ENCODE data around the gene WNT9A.
"Not testable (repeated sequence)": the region's sequence is repeated elsewhere in the genome, so short reads cannot be mapped to it uniquely, and the experiment has no call there.

Gene WNT9A, protein sequence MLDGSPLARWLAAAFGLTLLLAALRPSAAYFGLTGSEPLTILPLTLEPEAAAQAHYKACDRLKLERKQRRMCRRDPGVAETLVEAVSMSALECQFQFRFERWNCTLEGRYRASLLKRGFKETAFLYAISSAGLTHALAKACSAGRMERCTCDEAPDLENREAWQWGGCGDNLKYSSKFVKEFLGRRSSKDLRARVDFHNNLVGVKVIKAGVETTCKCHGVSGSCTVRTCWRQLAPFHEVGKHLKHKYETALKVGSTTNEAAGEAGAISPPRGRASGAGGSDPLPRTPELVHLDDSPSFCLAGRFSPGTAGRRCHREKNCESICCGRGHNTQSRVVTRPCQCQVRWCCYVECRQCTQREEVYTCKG

DNA sequence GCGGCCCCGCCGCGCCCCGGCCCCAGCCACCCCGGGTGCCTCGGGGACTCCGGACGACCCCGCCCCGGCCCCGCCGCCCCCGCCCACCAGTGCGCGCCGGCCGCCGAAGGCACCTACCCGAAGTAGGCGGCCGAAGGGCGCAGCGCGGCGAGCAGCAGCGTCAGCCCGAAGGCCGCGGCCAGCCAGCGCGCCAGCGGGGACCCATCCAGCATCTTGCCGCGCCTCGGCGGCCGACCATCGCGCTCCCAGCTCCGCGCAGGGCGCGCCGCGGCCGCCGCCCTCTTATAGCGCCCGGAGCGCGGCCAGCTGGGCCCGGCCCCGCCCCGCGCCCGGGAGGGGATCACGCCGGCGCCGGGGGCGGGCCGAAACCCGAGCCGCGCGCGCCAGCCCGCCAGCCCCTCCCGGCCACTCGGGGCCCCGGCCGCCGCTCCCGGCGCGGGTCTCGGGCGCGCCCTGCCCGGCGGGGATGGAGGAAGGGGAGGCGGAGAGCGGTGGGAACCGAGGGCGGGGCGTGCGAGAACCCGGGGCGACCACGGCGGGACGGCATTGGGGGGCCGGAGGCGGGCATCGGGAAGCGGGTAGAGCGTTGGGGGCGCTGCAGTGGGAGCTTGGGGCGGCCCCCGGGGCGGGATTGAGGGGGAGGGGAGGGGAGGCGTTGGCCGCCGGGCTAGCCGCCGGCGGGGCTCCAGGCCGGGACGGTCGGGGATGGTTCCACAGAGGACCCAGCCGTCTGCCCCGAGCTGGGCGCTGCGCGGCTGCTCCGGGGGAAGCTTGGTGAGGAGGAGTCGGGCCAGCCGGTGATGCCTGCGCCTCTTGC lies at the start of gene WNT9A:
Gene WNT9A, minus strand, starts transcription at position 257 of the 817 bp plus-strand sequence. Its CDS starts 45 bp downstream, at position 212.
- no peak for DNase-seq (ENCODE audit: low read depth)

DNA sequence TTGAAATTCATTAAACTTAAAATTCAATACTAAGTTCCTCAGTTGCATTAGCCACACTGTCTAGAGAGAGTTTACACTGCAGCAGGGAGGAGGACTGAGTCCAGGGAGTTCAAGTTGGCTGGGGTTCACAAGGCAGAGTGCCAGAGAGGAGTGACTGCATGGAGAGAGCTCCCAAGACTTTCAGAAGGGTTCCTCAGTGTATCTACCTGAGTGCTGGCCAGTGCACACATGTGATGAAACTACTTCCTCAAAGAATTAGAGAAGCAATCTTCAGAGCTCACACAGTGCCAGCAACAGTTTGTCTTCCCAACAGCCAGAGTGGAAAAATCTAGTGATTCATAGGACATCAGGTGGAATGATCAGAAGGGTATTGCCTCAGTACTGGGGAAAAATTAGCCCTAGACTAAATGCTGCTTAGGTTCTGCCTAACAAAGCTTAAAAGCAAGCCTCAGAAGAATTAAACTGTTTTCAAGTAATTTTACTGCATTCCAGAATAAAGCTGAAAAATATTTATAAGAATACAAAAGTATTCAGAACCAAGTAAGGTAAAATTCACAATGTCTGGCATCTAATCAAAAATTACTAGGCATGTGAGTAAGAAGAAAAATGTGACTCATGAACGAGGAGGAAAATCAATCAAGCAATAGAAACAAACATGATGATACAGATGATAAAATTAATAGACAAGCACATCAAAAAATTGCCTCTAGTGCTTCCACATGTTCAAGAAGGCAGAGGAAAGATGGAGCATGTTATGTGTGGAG lies 48.6 kb upstream of the WNT9A start:
- DNase-seq (ENCODE audit: low read depth) = no peak

DNA sequence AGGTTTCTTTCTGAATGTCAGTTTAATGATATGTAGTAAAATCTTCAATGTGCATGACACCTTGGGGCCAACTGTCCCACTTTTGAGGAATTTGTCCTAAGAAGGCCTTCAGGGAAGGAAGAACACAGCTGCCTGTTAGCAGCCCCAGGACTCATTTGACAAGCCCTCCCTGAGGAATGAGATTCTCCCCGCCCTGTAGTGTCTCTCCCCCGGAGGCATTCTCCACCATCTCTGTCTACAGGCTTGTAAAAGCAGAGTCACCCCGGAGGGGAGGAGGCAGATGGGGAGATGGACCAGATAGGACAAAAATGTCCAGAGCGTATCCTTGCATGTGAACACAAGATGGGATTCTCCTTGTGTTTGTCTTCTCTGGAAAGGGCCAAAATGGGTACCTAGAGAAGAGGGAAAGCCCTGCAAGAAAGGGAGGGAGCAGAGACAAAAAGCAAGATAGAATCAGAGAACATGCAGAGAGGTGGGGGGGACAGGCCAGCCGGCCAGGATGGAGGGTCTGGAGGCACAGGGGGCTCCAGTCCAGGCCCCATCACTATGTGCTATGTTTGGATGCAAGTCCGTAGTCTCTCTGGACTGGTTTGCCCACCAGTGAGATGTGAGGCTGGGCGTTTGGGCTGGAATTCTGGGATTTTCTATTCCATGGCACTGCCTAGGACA lies 47.0 kb upstream of the WNT9A start:
- no peak for DNase-seq (ENCODE audit: low read depth)

DNA sequence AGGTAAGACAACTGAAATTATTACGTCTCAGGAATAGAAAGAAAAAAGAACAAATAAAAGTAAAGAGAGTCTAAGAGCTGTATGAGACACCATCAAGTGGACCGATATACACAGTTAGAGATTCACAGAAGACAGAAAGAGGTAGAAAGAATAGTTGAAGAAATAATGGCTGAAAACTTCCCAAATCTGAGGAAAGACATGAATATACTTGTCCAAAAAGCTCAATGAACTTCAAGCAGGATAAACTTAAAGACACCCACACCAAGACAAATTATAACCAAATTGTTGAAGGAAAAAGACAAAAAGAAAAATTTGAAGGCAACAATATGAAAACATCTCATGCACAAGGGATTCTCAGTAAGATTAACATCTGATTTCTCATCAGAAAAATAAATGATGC lies 39.4 kb upstream of the WNT9A start:
- DNase-seq (ENCODE audit: low read depth) = no peak

DNA sequence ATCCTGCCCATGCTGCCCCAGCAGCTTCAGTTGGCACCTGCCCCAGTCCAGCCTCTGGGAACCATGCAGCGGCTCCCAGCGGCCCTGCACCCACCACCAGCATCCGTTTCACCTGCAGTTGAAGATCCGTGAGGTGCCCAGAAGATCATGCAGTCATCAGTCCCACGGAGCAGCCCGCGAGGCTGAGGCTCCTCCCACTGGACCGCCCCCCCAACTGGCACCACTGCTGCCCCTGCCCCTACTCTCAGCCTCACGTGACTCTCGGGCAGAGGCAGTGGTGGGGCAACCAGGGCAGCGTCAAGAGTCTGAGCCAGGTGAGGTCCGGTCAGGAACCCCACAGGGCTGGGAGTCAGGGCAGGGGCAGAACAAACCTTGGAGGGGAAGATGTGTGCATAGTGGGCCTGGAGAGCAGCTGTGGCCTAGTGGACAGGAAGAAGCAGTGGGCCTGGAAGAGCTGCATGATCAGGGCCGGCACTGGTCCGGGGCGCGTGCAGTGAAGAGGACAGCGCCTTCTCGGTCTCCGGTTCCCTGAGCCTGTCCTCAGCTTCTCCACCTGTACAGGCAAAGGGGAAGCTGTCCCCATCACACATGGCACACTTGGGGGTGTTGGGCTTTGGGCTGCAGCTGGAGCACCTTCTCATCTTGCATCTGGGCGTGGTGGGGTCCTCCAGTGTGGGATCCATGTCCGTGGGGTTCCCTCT lies 28.0 kb upstream of the WNT9A start:
- not testable (repeated sequence) for DNase-seq (ENCODE audit: low read depth)

DNA sequence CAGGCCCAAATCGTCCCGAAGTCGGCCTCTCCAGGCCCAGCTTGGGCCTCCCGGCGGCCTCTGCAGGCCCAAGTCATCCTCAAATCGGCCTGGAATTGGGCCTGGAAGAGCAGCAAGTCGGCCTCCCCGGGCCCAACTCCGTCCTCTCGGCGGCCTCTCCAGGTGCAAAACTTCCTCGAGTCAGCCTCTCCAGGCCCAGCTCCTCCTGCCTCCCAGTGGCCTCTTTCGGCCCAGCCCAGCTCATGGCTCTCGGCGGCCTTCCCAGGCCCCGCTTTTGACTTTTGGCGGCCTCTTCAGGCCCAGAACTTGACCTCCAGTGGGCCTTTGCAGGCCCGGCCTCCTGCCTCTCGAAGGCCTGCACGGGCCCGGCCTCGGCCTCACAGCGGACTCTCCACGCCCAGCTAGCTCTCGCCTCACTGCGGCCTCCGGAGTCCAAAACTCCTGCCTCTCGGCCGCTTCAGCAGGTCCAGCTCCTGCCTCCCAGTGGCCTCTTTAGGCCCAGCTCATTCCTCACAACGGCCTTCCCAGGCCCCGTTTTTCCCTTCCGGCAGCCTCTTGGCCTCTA lies 26.1 kb upstream of the WNT9A start:
- DNase-seq (ENCODE audit: low read depth) = not testable (repeated sequence)

DNA sequence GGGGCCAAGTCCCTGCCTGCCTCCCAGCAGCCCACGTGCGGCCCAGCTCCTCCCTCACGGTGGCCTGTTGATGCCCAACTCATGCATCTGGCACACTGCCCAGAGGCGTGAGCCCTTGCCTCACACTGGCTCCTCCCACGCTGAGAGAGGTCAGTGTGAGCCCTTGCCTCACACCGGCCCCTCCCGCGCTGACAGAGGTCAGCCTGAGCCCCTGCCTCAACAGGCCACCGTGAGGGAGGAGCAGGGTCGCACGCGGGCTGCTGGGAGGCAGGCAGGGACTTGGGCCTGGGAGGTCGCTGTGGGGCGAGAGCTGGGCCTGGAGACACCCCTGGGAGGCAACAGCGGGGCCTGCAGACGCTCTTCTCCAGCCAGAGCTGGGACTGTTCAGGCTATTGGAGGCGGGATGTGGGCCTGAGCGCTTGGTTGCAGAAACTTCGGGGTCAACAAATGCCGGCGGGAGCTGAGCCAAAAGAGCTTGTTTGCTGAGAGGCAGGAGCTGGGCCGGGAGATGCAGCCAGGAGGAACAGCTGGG lies 25.2 kb upstream of the WNT9A start:
- DNase-seq (ENCODE audit: low read depth) = not testable (repeated sequence)

DNA sequence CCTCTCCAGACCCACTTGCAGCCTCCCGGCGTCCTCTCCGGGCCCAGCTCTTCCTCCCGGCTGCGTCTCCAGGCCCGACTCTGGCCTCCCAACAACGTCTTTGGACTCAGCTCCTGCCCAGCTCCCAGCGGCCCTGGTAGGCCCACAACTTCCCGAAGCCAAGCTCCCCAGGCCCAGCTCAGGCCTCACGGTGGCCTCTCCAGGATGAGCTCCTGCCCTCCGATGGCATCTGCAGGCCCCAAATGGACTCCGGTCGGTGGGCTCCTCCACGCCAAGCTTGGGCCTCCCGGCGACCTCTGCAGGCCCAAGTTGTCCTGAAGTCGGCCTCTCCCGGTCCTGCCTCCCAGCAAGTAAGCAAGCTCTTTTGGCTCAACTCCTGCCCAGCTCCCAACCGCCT lies 24.5 kb upstream of the WNT9A start:
- not testable (repeated sequence) for DNase-seq (ENCODE audit: low read depth)

DNA sequence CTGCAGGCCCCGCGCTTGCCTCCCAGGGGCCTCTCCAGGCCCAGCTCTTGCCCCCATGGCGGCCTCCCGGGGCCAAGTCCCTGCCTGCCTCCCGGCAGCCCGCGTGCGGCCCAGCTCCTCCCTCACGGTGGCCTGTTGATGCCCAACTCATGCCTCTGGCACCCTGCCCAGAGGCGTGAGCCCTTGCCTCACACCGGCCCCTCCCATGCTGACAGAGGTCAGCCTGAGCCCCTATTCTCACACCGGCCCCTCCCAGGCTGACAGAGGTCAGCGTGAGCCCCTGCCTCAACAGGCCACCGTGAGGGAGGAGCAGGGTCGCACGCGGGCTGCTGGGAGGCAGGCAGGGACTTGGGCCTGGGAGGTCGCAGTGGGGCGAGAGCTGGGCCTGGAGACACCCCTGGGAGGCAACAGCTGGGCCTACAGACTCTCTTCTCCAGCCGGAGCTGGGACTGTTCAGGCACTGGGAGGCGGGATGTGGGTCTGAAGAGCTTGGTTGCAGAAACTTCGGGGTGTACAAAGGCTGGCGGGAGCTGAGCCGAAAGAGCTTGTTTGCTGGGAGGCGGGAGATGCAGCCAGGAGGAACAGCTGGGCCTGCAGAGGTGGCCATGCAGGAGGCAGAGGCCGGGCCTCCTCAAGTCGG lies 24.0 kb upstream of the WNT9A start:
- DNase-seq (ENCODE audit: low read depth) = not testable (repeated sequence)

DNA sequence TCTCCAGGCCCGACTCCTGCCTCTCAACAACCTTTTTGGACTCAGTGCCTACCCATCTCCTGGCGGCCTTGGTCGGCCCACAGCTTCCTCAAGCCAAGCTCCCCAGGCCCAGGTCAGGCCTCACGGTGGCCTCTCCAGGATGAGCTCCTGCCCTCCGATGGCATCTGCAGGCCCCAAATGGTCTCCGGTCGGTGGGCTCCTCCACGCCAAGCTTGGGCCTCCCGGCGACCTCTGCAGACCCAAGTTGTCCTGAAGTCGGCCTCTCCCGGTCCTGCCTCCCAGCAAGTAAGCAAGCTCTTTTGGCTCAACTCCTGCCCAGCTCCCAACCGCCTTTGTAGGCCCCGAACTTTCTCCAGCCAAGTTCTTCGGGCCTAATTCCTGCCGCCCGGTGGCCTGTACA lies 23.5 kb upstream of the WNT9A start:
- DNase-seq (ENCODE audit: low read depth) = not testable (repeated sequence)

DNA sequence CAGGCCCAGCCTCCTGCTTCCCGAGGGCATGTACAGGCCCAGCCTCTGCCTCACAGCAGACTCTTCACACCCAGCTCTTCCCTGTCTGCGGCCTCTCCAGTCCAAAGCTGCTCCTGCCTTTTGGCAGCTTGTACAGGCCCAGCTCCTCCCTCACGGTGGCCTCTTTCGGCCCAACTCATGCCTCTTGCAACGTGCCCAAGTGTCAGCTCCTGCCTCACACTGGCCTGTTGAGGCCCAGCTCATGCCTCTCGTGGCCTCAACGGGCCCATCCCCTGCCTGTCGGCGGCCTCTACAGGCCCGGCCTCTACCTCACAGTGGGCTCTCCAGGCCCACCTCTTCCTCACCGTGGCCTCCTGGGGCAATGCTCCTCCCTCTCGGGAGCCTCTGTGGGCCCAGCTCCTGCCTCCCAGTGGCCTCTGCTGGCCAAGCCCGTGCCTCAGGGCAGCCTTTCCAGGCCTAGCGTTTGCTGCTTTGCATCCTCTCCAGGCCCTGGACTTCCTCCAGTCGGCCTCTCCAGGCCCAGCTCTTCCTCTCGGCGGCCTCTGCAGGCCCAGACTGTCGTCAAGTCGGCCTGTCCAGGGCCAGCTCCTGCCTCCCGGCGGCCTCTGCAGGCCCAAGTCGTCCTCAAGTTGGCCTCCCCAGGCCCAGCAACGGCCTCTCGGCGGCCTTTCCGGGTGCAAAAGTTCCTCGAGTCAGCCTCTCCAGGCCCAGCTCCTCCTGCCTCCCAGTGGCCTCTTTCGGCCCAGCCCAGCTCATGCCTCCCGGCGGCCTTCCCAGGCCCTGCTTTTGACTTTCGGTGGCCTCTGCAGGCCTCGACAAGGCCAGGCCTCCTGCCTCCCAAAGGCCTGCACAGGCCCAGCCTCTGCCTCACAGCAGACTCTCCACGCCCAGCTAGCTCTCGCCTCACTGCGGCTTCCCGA lies 22.6 kb upstream of the WNT9A start:
- not testable (repeated sequence) for DNase-seq (ENCODE audit: low read depth)

DNA sequence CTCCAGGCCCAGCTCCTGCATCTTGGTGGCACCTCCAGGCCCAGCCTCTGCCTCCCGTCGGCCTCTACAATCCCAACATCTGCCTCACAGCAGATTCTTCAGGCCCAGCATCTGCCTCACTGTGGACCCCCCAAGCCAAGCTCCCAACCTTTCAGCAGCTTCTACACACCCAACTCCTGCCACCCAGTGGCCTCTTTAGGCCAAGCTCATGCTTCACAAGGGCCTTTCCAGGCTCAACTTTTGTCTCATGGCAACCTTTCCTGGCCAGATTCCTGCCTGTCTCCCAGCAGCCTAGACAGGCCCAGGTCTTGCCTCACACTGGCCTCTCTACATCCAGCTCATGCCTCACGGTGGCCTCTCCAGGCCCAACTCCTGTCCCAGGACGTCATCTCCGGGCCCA lies 20.1 kb upstream of the WNT9A start:
- not testable (repeated sequence) for DNase-seq (ENCODE audit: low read depth)

DNA sequence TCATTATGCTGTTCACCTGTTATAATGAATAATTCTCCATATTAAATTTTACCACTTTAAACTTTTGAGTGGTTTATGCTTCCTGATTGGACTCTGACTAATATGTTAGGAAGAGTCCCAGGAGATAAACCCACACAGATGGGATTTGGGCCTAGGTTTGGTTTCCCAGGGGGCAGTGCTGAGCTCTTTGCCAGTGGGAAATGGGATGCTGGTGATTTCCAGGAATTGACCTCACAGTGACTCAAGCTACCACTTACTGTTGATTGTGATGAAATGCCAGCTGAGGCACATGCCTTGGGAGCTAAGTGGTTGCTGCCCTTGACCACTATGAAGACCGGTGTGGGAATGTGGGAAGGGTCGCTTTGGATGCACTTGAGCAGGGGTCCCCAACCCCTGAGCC lies 19.0 kb upstream of the WNT9A start:
- not testable (repeated sequence) for DNase-seq (ENCODE audit: low read depth)

DNA sequence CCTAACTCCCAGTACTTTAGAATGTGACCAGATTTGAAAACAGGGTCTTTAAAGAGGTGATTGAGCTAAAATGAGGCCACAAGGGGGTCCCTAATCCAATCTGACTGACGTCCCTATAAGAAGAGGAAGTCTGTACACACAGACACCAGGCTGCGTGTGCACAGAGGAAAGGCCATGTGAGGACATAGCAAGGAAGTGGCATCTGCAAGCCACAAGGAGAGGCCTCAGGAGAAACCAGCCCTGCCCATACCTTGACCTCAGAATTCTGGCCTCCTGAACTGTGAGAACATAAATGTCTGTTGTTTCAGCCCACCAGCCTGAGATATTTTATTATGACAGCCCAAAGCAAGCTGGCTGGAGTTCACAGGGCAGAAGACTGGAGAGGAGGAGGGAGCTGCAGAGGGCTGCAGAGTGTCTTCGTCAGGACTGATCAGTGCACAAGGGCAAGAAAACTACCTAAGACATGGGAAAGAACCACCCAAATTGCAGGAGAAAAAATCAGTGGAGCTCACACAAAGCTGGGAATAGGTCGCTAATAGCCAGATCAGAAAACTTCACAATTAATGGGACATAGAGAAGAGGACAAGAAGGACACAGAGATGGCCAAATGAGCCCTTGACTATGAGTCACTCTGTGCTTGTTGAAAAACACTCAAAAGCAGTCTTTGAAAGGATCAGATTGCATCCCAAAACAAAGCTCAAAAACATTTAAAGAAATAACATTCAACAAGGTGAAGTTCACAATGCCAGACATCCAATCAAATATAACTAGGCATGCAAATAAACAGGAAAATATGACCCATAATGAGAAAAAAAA lies 14.1 kb upstream of the WNT9A start:
- no peak for DNase-seq (ENCODE audit: low read depth)

DNA sequence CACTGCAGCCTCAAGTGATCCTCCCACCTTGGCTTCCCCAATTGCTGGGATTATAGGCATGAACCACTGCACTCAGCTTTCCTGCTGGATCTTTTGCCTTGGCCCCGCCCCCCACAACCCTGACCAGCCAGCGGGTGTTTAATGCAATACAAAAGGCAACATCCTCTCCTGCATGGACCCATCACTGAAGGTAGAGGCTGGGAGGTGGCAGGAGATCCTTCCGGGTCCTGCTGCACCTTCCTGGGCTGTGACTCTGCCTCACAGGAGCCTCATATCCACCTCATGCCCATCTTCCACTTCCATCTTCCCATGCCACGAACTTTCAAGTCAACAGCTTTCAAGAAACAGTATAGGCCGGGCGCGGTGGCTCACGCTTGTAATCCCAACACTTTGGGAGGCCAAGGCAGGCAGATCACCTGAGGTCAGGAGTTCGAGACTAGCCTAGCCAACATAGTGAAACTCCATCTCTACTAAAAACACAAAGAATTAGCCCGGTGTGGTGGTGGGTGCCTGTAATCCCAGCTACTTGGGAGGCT lies 11.7 kb upstream of the WNT9A start:
- no peak for DNase-seq (ENCODE audit: low read depth)

DNA sequence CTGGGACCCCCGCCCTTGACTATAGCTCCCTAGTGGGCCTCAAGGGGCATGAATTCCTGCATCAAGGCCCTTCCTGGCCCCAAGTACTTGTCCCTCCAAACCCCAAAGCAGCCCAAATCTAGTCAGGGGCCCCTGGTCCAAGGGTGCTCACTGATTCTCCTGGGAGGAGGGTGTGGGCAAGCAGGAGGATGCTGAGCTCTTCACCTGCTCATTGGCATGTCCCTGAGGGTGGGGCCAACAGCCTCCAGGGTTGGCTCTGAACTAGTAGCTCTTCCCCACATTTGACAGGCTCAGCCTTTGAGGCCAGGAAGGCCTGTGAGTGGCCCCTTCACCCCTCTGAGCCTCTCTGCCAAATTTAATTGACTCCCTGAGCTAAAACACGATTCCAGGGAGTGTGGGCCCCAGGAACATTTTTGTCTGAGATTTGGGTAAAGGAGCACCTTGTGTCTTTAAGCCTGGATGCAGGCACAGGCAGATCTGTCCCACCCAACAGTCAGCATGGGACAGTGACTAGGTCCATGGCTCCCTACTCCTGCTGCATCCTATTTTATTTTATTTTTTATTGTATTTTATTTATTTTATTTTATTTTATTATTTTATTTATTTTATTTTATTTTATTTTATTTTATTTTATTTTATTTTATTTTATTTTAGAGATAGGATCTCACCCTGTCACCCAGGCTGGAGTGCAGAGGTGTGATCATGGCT lies 11.0 kb upstream of the WNT9A start:
- no peak for DNase-seq (ENCODE audit: low read depth)

DNA sequence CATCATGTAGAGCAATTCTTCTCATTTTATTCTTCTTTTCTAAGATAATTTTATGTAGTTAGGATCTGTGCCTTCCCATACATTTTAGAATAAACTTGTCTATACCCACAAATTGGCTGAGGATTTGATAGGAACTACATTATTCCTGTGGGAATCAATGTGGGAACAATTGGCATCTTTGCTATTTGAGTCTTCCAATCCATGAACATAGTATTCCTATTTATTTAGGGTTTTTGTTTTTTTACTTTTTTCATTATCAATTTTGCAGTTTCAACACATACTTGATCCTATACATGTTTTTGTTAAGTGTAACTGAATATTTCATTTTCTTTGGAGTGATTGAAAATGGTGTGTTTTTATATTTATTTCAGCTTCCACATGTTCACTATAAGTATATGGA lies 8.1 kb upstream of the WNT9A start:
- DNase-seq (ENCODE audit: low read depth) = no peak

Data from CMK (cell line).